Mucosa of descending colon (tissue), 3 donors: Measurements from ENCODE around the gene FMN1. TPM values are rescaled to one million over a fixed set of nuclear protein-coding genes. Genes with fewer than 3 reads are reported as not detected.

Experiments used
- ATAC-seq: fragments of 200-7000 bp; cut with Tn5 transposase; one replicate; pipeline ENCODE4 v1.9.1; 2020; ENCODE audit warnings: mild to moderate bottlenecking, moderate library complexity
- DNase-seq, 3 donors: peaks; one replicate each; pipeline ENCODE4 v3.0.0-alpha.2; 2020
- H3K36me3 ChIP-seq: fragments of 200-600 bp; one replicate; pipeline ENCODE4 v1.8.0; 2021; ENCODE audit warnings: low read depth, mild to moderate bottlenecking
- H3K4me1 ChIP-seq: fragments of 200-600 bp; one replicate; pipeline ENCODE4 v1.8.0; 2021; ENCODE audit warnings: low read depth, mild to moderate bottlenecking
- H3K4me3 ChIP-seq: fragments of 200-600 bp; one replicate; pipeline ENCODE4 v1.8.0; 2021; ENCODE audit warnings: mild to moderate bottlenecking
- H3K9me3 ChIP-seq: fragments of 200-600 bp; one replicate; pipeline ENCODE4 v1.8.0; 2021; ENCODE audit warnings: mild to moderate bottlenecking
- intact Hi-C, 2 donors: fragments of 100-400 bp; cut with DNase I in 1 of 2; cut with micrococcal nuclease in 1 of 2; formaldehyde crosslinking; loops; one replicate each; pipeline versions ENCODE4 v1.11.0 to v1.11.1; 2022; cut with DNase I, micrococcal nuclease
- total RNA-seq, 3 donors: library from RNA; stranded (reverse); fragmentation: NEBNext Ultra II Directional in 2 of 3; extraction: Animal tissue kit (Norgen Biotek cat#: 25700) in 2 of 3; gene quantifications; one replicate each; pipeline versions ENCODE4 v1.2.1 to v1.2.4, GENCODE V29; 2021 to 2023
- TF ChIP-seq, protein P1 (sequence below): fragments of 200-600 bp; IDR thresholded peaks from one replicate; pipeline ENCODE4 v1.8.0; 2022; ENCODE audit warnings: antibody characterized with exemption, mild to moderate bottlenecking
- donor health status: DM: no; HTN: no; CAD: no; lungs with moderate emphysema.
- donor health status: DM: no; HTN: no; CAD: no.
- donor health status: DM: no; HTN: yes; CAD: no.

Gene FMN1
- total RNA-seq, 3 donors from 2014 or later = 30.8 to 65.1 (median 43.4) TPM

DNA sequence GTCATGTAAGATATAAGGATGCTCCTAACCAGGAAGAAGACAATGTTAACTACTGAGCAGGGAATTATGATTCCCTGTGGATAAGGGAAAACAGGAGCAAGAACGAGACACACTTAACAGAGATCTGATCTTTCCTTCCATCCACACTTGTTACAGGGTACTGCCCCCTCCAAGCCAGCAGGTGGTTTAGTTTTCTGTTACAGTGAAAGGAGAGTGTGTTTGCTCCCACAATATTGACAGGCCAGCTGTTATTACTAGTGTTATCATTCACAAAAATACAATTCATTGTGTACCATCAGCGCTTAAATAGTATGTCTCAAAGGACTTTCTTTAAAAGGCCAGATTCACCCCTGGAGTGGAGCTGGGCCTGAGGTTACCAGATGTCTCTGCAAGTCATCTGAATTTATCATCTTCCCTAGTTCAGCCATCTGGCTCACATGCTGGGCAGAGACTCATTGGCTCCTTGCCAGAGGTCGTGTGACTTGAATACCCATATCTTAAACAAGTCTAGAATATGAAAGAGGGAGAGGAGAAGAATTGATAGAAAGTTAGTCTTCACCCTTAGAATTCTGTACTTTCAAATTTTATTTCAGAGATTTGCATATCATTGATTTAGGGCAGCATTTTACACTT lies 16.8 kb upstream of the FMN1 start:
- TF ChIP-seq, protein P1, sequence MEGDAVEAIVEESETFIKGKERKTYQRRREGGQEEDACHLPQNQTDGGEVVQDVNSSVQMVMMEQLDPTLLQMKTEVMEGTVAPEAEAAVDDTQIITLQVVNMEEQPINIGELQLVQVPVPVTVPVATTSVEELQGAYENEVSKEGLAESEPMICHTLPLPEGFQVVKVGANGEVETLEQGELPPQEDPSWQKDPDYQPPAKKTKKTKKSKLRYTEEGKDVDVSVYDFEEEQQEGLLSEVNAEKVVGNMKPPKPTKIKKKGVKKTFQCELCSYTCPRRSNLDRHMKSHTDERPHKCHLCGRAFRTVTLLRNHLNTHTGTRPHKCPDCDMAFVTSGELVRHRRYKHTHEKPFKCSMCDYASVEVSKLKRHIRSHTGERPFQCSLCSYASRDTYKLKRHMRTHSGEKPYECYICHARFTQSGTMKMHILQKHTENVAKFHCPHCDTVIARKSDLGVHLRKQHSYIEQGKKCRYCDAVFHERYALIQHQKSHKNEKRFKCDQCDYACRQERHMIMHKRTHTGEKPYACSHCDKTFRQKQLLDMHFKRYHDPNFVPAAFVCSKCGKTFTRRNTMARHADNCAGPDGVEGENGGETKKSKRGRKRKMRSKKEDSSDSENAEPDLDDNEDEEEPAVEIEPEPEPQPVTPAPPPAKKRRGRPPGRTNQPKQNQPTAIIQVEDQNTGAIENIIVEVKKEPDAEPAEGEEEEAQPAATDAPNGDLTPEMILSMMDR = no peak
- Histone ChIP-seq H3K4me3 (no peak overlapping the region), H3K36me3 (no peaks in the 10 kb centered on the region), H3K4me1 (no peaks in the 10 kb centered on the region), H3K9me3 (no peaks in the 10 kb centered on the region)
- intact Hi-C loops = no loop called here
- no peak for ATAC-seq
- peak in 1 of 3 donors; percentile 60 for DNase-seq

DNA sequence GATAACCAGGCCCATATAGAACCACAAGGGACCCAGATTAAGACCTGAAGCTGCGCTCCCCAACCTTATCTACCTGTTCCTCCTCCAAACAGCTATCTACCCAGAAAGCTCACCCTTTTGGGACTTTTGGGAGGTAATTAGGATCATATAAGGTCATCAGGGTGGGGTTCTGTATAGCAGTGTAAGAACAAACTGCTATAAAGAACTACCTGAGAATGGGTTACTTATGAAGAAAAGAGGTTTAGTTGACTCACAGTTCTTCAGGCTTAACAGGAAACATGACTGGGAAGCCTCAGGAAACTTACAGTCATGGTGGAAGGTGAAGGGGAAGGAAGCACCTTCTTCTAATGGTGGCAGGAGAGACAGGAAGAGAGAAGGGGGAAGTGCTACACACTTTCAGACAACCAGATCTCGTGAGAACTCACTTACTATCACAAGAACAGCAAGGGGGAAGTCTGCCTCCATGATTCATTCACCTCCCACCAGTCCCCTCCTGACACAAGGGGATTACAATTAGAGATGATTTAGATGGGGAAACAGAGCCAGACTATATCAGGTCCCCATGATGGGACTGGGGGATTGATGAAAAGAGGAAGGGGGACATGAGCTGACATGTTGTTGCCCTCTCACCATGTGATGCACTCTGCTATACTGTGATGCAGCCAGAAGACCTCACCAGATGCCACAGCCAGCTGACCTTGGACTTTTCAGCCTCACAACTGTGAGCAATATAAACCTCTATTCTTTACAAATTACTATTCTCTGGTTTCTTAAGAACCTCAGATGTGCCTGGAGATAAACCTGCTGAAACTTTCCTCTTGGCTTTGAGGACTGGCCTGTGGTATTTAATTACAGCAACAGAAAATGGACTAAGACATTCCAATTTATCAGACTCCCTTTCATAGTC lies 15.3 kb upstream of the FMN1 start:
- no peaks in the 10 kb centered on the region for H3K36me3 ChIP-seq
- H3K9me3 ChIP-seq = no peaks in the 10 kb centered on the region
- no peaks in the 10 kb centered on the region for H3K4me1 ChIP-seq
- no peak overlapping the region for H3K4me3 ChIP-seq
- intact Hi-C loops = no loop called here
- DNase-seq (no peak), ATAC-seq (no peak)
- TF ChIP-seq, protein P1 = no peak

DNA sequence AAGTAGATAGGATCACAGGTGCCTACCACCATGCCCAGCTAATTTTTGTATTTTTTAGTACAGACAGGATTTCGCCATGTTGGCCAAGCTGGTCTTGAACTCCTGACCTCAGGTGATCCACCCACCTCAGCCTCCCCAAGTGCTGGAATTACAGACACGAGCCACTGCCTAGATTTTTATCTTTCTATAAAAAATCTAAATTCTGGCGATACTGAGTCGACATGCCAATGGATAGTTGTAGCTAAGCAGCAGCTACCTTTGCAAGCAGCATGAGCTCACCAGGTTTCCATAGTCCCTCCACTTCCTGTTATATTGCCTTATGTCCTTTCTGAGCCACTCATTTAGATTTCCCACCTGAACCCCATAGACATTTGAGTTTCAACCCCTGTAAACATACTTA lies 13.1 kb upstream of the FMN1 start:
- TF ChIP-seq, protein P1 = no peak
- no peaks in the 10 kb centered on the region for H3K9me3 ChIP-seq
- no peaks in the 10 kb centered on the region for H3K36me3 ChIP-seq
- H3K4me3 ChIP-seq = no peak overlapping the region
- intact Hi-C loops = no loop called here
- ATAC-seq (no peak), DNase-seq (no peak)
- H3K4me1 ChIP-seq = no peaks in the 10 kb centered on the region

DNA sequence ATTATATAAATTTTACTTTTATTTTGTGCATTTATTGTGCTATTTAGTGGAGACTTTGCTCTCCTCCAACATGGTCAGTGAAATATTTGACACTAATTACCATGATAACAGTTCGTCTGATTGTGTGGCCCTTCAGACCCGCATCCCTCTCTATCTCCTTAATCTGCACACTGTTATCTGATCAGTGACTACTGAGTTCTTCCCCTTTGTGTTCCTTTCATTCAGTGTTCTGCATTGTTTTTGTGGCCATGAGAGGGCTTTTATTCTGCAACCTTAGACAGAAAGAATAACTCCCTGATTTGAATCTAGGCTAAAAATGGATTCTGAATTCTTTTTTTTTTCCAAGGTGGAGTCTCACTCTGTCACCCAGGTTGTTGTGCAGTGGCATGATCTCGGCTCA lies 11.9 kb upstream of the FMN1 start:
- ATAC-seq (no peak), DNase-seq (no peak)
- TF ChIP-seq, protein P1 = no peak
- Histone ChIP-seq H3K36me3 (no peaks in the 10 kb centered on the region), H3K4me1 (no peaks in the 10 kb centered on the region), H3K9me3 (no peaks in the 10 kb centered on the region), H3K4me3 (no peak overlapping the region)
- intact Hi-C loops = no loop called here

DNA sequence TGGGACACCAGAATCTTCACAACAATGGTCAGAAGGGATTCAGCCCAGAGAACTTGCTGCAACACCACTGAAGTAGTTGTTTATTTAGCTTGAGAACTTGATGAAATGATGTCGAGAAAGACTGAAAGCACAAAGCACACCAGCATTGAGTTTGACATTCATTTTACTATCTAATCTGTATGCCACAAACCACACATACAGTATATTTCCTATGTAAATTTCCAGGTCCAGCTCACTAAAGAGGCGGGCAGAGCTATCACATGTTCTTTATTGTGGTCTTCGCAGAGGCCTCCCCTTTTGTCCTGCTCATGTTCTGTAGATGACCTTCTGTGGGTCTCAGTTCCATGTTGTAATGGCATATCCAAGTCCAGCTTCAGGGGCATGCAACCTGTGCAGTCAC lies 10.4 kb upstream of the FMN1 start:
- Histone ChIP-seq H3K4me3 (no peak overlapping the region), H3K36me3 (no peaks in the 10 kb centered on the region), H3K4me1 (no peaks in the 10 kb centered on the region), H3K9me3 (no peaks in the 10 kb centered on the region)
- TF ChIP-seq, protein P1 = no peak
- intact Hi-C loops = no loop called here
- no peak for DNase-seq
- ATAC-seq = no peak
